HepG2 (cell line): ENCODE data around the gene SOX12. TPM values are rescaled to one million over a fixed set of nuclear protein-coding genes. Genes with fewer than 3 reads are reported as not detected.

Experiments
- AHR ChIP-seq: IDR thresholded peaks from 2 replicates; pipeline ENCODE4 v1.6.1; 2018; ENCODE audit warnings: missing genetic modification reagents, missing compliant biosample characterization
- BCLAF1 ChIP-seq: fragments of 450-650 bp; IDR thresholded peaks from 2 replicates; pipeline ENCODE4 v1.6.1; 2017; ENCODE audit warnings: mild to moderate bottlenecking
- FOXK2 ChIP-seq: fragments of 450-650 bp; IDR thresholded peaks from 2 replicates; pipeline ENCODE4 v1.6.1; 2016
- GATAD2A ChIP-seq: IDR thresholded peaks from 2 replicates; pipeline ENCODE4 v1.6.1; 2016
- GPN1 ChIP-seq: sonication (generic); formaldehyde crosslinking; IDR thresholded peaks from 2 replicates; pipeline ENCODE4 v1.5.1; 2020; ENCODE audit warnings: missing genetic modification reagents, borderline replicate concordance
- HDAC2 ChIP-seq: sonication (generic); formaldehyde crosslinking; IDR thresholded peaks from 2 replicates; pipeline ENCODE4 v1.4.0; 2020; ENCODE audit warnings: missing genetic modification reagents
- MNT ChIP-seq: fragments of 450-650 bp; IDR thresholded peaks from 2 replicates; pipeline ENCODE4 v1.6.1; 2016
- NBN ChIP-seq: fragments of 450-650 bp; conservative IDR thresholded peaks from 2 replicates; pipeline ENCODE4 v1.6.1; 2017
- POGZ ChIP-seq: sonication (generic); formaldehyde crosslinking; IDR thresholded peaks from 2 replicates; pipeline ENCODE4 v1.4.0; 2020; ENCODE audit warnings: mild to moderate bottlenecking, missing genetic modification reagents
- RBFOX2 ChIP-seq: fragments of 200-400 bp; formaldehyde crosslinking; IDR thresholded peaks from 2 replicates; pipeline ENCODE4 v1.6.1; 2017; ENCODE audit warnings: low read depth, mild to moderate bottlenecking, low read length
- TCF7 ChIP-seq: sonication (generic); IDR thresholded peaks from 2 replicates; pipeline ENCODE4 v1.6.1; 2016; ENCODE audit warnings: antibody characterized with exemption, low read depth
- TRIM24 ChIP-seq: sonication (generic); formaldehyde crosslinking; IDR thresholded peaks from 2 replicates; pipeline ENCODE4 v1.8.0; 2022; ENCODE audit warnings: mild to moderate bottlenecking, missing genetic modification reagents
- ZNF496 ChIP-seq: sonication (generic); formaldehyde crosslinking; IDR thresholded peaks from 2 replicates; pipeline ENCODE4 v1.8.1; 2023; ENCODE audit warnings: mild to moderate bottlenecking, moderate library complexity, missing genetic modification reagents; ENCODE audit not compliant: insufficient replicate concordance
- ZNF775 ChIP-seq: sonication (generic); formaldehyde crosslinking; IDR thresholded peaks from 2 replicates; pipeline ENCODE4 v1.4.0; 2020; ENCODE audit warnings: missing genetic modification reagents, mild to moderate bottlenecking, moderate library complexity, borderline replicate concordance
- ZNF780A ChIP-seq: sonication (generic); formaldehyde crosslinking; IDR thresholded peaks from 2 replicates; pipeline ENCODE4 v1.8.0; 2022; ENCODE audit warnings: mild to moderate bottlenecking, missing genetic modification reagents, moderate library complexity
- ZNF781 ChIP-seq: sonication (generic); formaldehyde crosslinking; IDR thresholded peaks from 2 replicates; pipeline ENCODE4 v1.5.1; 2020; ENCODE audit warnings: borderline replicate concordance, mild to moderate bottlenecking, missing genetic modification reagents; ENCODE audit errors: not compliant biosample characterization
- polyA plus RNA-seq, 8 experiments: library from polyadenylated mRNA; depleted of rRNA in 3 of 8; stranded (reverse) in 7 of 8; unstranded in 1 of 8; fragments of >200 nt; fragmentation: Illumina TruSeq in 4 of 8; extraction: Trizol in 4 of 8; gene quantifications; 2 replicates each; pipeline versions ENCODE4 v1.2.1 to v1.2.3, GENCODE V29; 2011 to 2016; ENCODE audit warnings: low read depth in 4 of 8, missing spikeins in 1 of 8, mixed read lengths in 1 of 8; ENCODE audit not compliant: insufficient read depth in 1 of 8
- total RNA-seq, 5 experiments: library from RNA; depleted of rRNA; stranded (reverse); fragments of >200 nt; fragmentation: Illumina TruSeq; extraction: Trizol; gene quantifications; 2 replicates each; pipeline ENCODE4 v1.2.3, GENCODE V29; 2016; ENCODE audit warnings: low read depth in 1 of 5
- TF ChIP-seq, protein P1 (sequence below): sonication (generic); formaldehyde crosslinking; IDR thresholded peaks from 2 replicates; pipeline ENCODE4 v1.8.1; 2023; ENCODE audit warnings: missing genetic modification reagents, inconsistent platforms, borderline replicate concordance

SOX12 gene
- total and polyA plus RNA-seq, 2 of the 13 experiments (the other 11 are each of a cell fraction or from before 2014, with no cell fraction given), result 10.0 to 18.7 TPM

- TF ChIP-seq RBFOX2 (peak; percentile 41; the same call in 1 of the 2 replicates), ZNF780A (CRISPR knock-in tag) (no peak), MNT (no peak), GATAD2A (CRISPR knock-in tag) (no peak), BCLAF1 (no peak), TRIM24 (CRISPR knock-in tag) (no peak), FOXK2 (no peak), ZNF781 (CRISPR knock-in tag) (no peak), POGZ (CRISPR knock-in tag) (peak; percentile 25; the same call in 1 of the 2 replicates), TCF7 (no peak), HDAC2 (CRISPR knock-in tag) (0 out of 2 replicates have a peak, but pooled peaks have one; percentile 7), ZNF775 (CRISPR knock-in tag) (no peak; the same call in 1 of the 2 replicates), ZNF496 (no peak), NBN (no peak), GPN1 (CRISPR knock-in tag) (no peak), AHR (CRISPR knock-in tag) (no peak)
- TF ChIP-seq, protein P1, sequence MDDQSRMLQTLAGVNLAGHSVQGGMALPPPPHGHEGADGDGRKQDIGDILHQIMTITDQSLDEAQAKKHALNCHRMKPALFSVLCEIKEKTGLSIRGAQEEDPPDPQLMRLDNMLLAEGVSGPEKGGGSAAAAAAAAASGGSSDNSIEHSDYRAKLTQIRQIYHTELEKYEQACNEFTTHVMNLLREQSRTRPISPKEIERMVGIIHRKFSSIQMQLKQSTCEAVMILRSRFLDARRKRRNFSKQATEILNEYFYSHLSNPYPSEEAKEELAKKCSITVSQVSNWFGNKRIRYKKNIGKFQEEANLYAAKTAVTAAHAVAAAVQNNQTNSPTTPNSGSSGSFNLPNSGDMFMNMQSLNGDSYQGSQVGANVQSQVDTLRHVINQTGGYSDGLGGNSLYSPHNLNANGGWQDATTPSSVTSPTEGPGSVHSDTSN, result no peak
Measured at GRCh38 chr20:325889-326644, 715 bp downstream of the SOX12 start (continued).
